GM12801 (cell line): ENCODE measurements around the gene COL17A1.

Experiments
- CTCF ChIP-seq: IDR thresholded peaks from one replicate; pipeline ENCODE4 v1.5.1; 2011; ENCODE audit warnings: control low read depth; ENCODE audit not compliant: insufficient read length; ENCODE audit errors: extremely low read depth

The COL17A1 gene

DNA sequence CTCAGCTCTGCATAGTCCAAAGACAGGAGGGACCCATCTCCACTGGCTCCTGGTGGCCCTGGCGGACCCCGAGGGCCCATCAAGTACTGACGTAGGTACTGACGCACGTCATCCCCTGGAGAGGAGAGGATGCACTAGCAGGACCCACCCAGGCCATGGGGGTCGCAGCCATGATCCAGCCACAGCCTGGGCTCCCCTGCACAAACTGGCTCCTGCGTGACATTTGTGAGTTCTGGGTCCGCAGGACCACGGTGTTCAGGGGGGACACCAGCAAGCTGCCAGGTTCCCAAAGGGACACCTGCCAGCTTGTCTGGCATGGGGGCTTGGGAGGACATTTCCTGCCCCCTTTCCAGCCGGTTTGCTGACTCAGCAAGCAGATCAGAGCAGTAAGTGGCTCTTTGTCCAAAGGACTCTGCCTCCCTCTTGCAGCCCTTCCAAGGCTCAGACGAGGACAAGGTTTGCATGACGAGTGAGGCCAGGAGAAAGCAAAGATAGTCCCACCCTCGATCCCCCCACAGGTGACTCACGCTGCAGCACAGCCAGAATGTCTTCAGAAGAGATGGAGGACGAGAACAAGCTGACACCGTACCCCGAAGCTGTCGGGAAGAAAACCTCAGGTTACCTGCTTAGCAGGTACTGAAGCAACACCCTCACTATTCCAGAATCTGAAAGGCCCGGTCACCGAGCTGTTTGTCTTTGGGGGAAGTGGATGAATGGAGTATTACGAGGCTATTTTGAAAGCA lies 49.0 kb downstream of the COL17A1 start:
- no peak for TF ChIP-seq CTCF

DNA sequence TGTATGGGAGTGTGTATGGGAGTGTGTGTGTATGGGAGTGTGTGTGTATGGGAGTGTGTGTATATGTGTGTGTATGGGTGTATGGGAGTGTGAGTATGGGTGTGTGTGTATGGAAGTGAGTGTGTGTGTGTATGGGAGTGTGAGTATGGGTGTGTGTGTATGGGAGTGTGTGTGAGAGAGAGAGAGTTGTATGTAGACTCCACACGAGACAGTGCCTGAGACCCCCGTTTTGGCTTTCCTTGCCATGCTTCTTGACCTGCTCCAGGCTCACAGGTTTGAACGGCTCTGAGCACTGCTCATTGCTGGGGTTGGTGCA lies 49.7 kb downstream of the COL17A1 start:
- TF ChIP-seq CTCF = no peak

GRCh38 chr10:104035194-104036068 lies 50.2 kb downstream of the COL17A1 start:
- no peak for TF ChIP-seq CTCF

- no peak for TF ChIP-seq CTCF
Observed at GRCh38 chr10:104034401-104035193, 51.1 kb downstream of the COL17A1 start.

GRCh38 chr10:104033966-104034365 lies 51.7 kb downstream of the COL17A1 start:
- TF ChIP-seq CTCF = no peak

DNA sequence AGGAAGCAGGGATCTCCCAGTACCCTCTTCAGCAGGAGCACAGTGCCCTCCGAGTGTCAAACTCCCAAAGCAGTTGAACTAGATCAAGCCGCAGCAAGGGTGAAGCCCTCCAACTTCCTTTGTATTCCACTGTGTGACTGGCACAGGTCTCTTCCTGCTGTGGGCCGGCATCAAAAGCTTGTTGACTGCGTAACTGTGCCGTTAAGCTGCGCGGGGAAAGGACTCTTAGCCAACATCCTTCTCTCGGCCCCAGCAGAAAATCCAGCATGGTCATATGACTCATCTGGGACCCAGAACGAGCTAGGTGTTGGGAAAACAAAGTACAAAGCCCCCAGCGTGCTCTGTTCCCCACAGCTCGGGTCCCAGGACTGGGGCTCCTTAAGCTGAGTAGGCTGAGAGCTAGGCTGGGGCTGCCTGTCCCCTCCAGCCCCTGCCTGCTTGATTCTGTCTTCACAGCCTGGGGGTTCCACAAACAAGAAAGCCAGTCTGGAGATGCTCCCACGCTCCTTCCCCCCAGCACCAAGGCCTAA lies 52.2 kb downstream of the COL17A1 start:
- TF ChIP-seq CTCF = no peak
